HG02610 (cell line): ENCODE results near the gene HTRA3.

Source experiments
- ATAC-seq: cut with Tn5 transposase; IDR thresholded peaks from one replicate; pipeline ENCODE4 v1.9.1; 2021; ENCODE audit warnings: mild to moderate bottlenecking, moderate library complexity; ENCODE audit not compliant: unreplicated experiment

The HTRA3 gene

DNA sequence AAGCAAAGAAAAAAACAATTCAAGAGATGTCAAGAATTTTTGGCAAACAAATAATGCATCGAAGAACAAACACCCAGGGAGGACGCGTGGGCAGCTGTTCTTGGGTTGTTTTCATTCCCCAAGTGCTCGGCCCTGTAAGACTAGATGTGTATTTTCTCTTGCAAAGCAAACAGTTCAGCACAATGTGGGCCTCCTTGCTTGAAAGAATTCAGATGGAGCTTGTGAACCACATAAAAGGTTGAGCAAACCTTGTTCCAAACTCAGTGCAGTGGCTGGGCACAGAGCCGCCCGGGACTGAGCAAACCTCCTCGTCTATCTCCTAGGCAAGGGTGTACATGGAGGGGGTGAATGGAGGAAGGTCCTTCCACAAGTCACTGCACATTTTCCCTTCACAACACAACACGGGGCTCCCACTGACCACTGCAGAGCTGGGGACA, 82.4 kb downstream of the HTRA3 start:
- no peak for ATAC-seq

DNA sequence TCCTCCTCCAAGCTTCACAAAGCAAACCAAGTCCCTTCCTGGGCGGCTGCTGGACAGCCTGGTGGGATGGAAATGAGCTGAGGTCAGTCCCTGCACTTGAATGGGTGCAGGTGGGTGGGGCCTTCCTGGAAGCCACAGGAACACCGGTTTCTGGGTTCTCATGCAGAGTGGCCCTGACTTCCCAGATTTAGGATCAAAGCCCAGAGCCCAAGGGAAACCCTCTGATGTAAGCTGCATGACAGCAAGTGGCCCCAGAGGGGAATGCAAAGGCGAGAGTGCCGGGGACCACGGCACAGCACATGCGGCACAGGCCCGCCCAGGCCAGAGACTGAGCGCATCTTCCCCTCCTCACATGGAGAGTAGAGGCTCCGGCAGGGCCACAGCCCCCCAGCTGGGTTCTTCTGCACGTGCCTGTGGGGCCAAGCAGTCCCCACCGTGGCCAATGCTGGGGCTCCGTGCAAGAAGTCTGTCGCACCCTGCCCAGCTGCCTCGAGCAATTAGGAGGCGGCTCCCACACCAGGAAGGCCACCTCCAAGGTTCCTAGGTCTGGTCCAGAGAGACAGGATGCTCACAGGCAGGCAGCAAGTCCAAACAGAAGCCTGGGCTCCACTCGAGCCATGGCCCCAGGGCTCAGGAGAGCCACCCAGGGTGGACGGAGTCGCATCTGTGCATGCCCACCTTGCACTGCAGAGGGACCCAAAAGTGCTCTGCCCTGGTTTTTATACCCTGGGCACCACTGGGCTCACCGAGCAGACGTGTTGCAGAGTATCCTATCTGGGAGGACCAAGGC, 83.0 kb downstream of the HTRA3 start:
- no peak for ATAC-seq

DNA sequence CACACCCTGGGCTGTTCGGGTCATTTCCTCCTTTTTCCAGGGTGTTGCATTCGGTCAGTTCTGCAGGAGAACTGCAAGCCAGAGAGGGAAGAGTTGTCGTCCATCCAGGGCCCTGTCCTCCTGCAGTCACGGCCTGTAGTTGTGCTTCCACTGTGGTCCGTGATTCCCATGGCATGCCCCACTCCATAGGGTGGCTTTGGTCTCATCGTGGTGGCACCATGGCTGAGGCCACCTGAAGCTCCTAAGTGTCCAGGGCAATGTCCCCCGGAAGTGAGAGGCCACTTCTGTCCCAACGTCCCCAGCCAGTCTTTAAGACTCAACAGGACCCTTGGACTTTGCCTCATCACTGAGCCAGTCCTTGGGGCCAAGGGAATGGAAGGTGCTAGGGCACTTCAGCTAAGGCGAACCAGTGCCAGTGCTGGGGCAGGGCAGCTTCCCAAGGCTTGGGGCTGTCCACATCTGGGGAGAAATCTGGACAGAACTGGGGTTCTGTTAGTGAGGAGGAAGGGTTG, 83.7 kb downstream of the HTRA3 start:
- no peak for ATAC-seq

DNA sequence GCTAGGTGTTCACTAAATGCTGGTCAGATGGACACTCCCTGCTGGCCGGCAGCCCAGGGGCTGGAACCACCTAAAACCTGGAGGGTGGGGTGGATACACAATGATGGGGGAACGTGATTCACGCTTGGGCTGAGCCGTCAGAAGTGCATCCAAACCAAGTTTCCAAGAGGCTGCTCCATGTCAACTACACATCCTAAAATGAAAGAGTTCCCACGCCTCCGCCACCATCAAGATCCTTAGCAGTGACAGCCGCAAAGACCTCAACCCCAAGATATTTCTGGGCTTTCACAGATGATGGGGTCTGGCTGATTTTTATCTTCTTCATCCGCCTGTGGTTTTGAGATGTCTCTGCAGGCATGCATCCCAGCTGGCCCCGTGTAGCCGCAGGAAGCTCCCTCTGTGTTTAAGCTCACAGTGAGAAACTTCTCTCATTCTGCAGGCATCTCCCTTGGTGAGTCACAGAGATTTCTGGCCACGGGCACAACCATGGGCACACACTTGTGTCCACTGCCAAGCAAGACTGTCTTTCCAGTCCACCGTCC, 84.4 kb downstream of the HTRA3 start:
- no peak for ATAC-seq

DNA sequence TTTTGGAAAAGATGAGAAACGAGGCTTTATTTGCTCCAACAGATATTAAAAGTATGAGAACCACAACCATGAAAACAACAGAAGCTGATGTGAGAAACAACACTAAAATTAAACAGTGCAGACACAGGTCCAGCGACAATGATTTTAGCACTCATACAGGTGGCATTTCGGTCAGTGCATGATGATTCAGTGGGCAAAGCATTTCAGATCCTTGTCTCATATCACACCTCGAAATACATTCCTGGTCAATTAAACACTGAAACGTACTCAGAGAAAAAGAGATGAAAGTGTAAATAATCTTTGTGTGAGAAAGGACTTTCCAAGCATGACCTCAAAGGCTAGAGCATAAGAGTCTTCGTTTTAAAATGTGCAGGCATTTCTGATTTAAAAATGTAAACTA, 85.8 kb downstream of the HTRA3 start:
- no peak for ATAC-seq

DNA sequence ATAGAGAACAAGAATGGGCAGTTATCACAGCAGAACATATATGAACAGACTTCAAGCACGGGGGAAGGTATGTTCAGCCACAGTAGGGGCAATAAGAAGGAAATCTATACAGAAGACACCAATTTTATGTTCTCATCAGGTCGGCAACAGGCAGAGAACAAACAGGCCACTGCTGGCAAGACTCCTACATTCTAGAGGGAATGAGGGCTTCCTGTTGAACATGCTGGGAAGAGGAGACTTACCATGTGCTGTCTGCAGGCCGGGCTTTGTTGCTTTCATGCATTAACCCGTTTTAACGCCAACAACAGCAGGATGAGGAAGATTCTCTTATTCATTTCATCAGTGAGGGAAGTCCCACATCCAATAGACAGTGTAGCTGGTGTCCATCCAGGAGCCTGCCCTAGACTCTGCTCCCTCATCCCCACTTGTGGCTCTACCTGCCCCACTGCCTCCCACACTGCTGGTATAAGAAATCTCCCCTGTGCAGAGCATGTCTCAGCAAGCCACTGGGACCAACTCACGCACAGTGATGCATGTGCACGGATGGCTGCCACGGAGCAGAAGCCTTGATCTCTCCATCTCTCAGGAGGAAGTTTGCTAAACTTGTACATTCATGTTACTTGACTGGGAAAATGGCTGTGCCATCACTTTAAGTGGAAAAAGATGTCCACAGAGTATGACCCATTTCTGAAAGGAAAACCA, 86.5 kb downstream of the HTRA3 start:
- ATAC-seq: no peak
